Muscle of leg (tissue), 11 donors: ENCODE results near the gene FNDC3B. TPM values are rescaled to one million over a fixed set of nuclear protein-coding genes. Genes with fewer than 3 reads are reported as not detected.

ENCODE experiments used
- DNase-seq: peaks from one replicate; pipeline ENCODE4 v3.0.0; 2013
- H3K27ac ChIP-seq: one replicate; pipeline ENCODE4 v1.5.1; 2013; ENCODE audit warnings: mild to moderate bottlenecking, low read length, control low read depth
- H3K27me3 ChIP-seq: one replicate; pipeline ENCODE4 v1.6.1; 2013; ENCODE audit warnings: low read length; ENCODE audit not compliant: control insufficient read depth, insufficient read depth
- H3K36me3 ChIP-seq: one replicate; pipeline ENCODE4 v1.6.1; 2013; ENCODE audit warnings: low read length; ENCODE audit not compliant: control insufficient read depth, insufficient read depth
- H3K4me1 ChIP-seq: one replicate; pipeline ENCODE4 v1.6.1; 2013; ENCODE audit warnings: low read length; ENCODE audit not compliant: control insufficient read depth, insufficient read depth
- H3K4me3 ChIP-seq: one replicate; pipeline ENCODE4 v1.5.1; 2013; ENCODE audit warnings: low read length, control low read depth
- H3K9me3 ChIP-seq: replicated peaks from 2 replicates; pipeline ENCODE4 v1.6.1; 2013; ENCODE audit warnings: low read depth, low read length; ENCODE audit not compliant: control insufficient read depth
- WGBS: methylation state at CpG from one replicate; pipeline ENCODE4 v1.1.5; 2013; ENCODE audit warnings: missing lambda C conversion rate; ENCODE audit not compliant: insufficient coverage; 5-methylcytosine and 5-hydroxymethylcytosine counted together
- polyA plus RNA-seq, 8 donors: library from polyadenylated mRNA; unstranded; fragments of 120-200 nt; gene quantifications; one replicate each; pipeline versions ENCODE4 v1.2.1 to v1.2.3, GENCODE V29; 2013; ENCODE audit warnings: inconsistent platforms in 1 of 8, low replicate concordance in 1 of 8; ENCODE audit not compliant: insufficient read length in 8 of 8, insufficient read depth in 1 of 8
- total RNA-seq: library from RNA; stranded (reverse); fragments of 120-200 nt; gene quantifications from one replicate; pipeline ENCODE4 v1.2.4, GENCODE V29; 2013

Gene FNDC3B
- total and polyA plus RNA-seq, 9 donors, result 35.1 to 98.8 (median 58.3) TPM

DNA sequence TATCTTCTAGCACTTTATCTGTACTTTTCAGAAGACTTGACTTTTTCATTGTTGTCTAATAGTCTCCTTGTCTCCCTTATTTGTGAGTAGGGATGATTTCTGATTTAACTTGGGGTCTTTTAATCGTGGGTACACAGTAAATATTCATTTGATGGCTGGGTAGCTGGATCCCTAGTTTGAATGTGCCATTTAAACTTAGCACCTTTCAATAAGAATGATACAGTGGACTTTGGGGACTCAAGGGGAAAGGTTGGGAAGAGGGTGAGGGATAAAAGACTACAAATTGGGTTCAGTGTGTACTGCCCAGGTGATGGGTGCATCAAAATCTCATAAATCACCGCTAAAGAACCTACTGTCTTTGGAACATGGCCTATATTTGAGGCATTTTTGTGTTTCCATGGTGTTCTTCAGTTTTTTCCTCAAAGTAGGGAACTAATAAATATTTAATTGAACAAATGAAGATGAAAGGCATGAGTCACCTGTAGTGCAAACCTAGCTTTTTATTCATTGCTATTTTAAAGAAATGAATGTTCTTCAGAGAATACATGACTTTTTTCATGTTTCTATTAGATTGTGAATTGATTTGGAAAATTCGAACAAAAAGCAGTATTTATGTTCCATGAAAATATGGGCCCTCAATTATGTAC lies 12.1 kb downstream of the FNDC3B start:
- no peak for DNase-seq
- H3K36me3 ChIP-seq, result peaks cover 26% of the 10 kb centered on the region
- H3K4me3 ChIP-seq, result no peak overlapping the region
- no peaks in the 10 kb centered on the region for H3K4me1 ChIP-seq
- no peaks in the 10 kb centered on the region for H3K27me3 ChIP-seq
- no peak overlapping the region for H3K27ac ChIP-seq
- no CpG with 5 or more reads among the region's 3 CpGs for WGBS
- no peaks in the 10 kb centered on the region for H3K9me3 ChIP-seq

DNA sequence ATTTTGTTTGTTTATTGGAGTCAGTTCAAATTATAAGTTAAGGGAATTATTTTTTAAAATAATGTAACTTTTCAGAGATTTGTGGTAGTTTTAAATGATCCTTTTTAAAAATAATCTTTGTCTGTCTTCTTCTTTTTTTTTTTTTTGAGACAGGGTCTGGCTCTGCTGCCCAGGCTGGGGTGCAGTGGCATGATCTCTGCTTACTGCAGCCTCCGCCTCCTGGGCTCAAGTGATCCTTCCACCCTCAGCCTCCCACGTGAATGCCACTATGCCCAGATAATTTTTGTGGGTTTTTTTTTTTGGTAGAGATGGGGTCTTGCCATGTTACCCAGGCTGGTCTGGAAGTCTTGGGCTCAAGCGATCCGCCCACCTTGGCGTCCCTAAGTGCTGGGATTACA lies 12.6 kb downstream of the FNDC3B start:
- Histone ChIP-seq H3K27ac (no peak overlapping the region), H3K4me1 (no peaks in the 10 kb centered on the region), H3K36me3 (peaks cover 26% of the 10 kb centered on the region), H3K9me3 (no peaks in the 10 kb centered on the region), H3K27me3 (no peaks in the 10 kb centered on the region), H3K4me3 (no peak overlapping the region)
- no peak for DNase-seq
- no CpG with 5 or more reads among the region's 5 CpGs for WGBS

- Histone ChIP-seq H3K36me3 (peaks cover 26% of the 10 kb centered on the region), H3K27me3 (no peaks in the 10 kb centered on the region), H3K4me1 (no peaks in the 10 kb centered on the region), H3K4me3 (no peak overlapping the region), H3K9me3 (no peaks in the 10 kb centered on the region), H3K27ac (no peak overlapping the region)
- DNase-seq, result no peak
- 100% methylated on average over 1 of the region's 2 CpGs for WGBS
Observed at GRCh38 chr3:172052405-172052804, 13.0 kb downstream of the FNDC3B start.

GRCh38 chr3:172054115-172054764 lies 14.9 kb downstream of the FNDC3B start:
- Histone ChIP-seq H3K27me3 (no peaks in the 10 kb centered on the region), H3K4me3 (no peak overlapping the region), H3K9me3 (no peaks in the 10 kb centered on the region), H3K27ac (no peak overlapping the region), H3K36me3 (peaks cover 26% of the 10 kb centered on the region), H3K4me1 (no peaks in the 10 kb centered on the region)
- WGBS, result 88% methylated on average over 3 of the region's 6 CpGs
- no peak for DNase-seq

DNA sequence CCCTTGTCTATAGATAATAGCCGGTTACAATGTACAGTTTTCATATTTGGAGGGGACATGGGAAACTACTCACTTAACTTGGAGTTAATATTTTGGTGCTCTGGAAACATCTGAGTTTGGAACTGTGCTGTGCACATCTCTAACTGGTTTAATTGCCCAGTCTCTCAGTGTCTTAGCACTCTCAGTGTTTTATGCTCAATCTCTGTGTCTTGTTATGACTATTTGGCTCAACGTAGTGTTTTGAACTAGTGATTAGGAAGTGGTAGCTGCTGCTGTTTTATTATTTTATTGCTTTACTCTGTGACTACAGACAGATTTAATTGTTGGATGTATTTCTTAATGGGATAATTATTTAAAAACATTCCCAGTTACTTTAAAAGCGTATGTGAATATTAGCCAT lies 17.0 kb downstream of the FNDC3B start:
- H3K27ac ChIP-seq, result no peak overlapping the region

DNA sequence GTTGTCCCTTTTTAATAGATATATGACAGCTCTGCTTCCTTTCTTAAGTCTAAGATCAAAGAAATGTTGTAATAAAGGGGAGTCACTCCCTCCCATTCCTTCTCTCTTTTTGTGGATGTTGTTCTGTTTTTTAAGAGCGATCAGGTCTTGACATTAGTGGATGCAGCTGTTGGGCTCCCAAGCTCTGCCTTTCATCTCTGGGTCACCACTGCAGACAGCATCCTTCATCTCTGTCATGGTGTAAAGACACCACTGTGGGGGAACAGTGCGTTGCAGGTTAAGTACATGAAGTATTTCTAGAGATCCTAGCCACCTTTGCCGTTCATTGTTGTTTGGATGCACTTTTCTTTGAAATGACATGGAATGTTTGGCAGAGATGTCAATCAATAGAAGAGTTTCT lies 17.7 kb downstream of the FNDC3B start:
- H3K9me3 ChIP-seq, result no peaks in the 10 kb centered on the region
- no peak overlapping the region for H3K27ac ChIP-seq
- DNase-seq, result no peak
- no peaks in the 10 kb centered on the region for H3K4me1 ChIP-seq
- H3K4me3 ChIP-seq, result no peak overlapping the region
- H3K36me3 ChIP-seq, result peaks cover 17% of the 10 kb centered on the region
- no peaks in the 10 kb centered on the region for H3K27me3 ChIP-seq
- WGBS, result 49% methylated on average over 2 of the region's 3 CpGs

More for the DNA sequence above, 17.0 kb downstream of the FNDC3B start:
- DNase-seq, result no peak
- Histone ChIP-seq H3K27me3 (no peaks in the 10 kb centered on the region), H3K36me3 (peaks cover 20% of the 10 kb centered on the region), H3K9me3 (no peaks in the 10 kb centered on the region), H3K4me3 (no peak overlapping the region), H3K4me1 (no peaks in the 10 kb centered on the region)
- 44% methylated on average over 1 of the region's 3 CpGs for WGBS

DNA sequence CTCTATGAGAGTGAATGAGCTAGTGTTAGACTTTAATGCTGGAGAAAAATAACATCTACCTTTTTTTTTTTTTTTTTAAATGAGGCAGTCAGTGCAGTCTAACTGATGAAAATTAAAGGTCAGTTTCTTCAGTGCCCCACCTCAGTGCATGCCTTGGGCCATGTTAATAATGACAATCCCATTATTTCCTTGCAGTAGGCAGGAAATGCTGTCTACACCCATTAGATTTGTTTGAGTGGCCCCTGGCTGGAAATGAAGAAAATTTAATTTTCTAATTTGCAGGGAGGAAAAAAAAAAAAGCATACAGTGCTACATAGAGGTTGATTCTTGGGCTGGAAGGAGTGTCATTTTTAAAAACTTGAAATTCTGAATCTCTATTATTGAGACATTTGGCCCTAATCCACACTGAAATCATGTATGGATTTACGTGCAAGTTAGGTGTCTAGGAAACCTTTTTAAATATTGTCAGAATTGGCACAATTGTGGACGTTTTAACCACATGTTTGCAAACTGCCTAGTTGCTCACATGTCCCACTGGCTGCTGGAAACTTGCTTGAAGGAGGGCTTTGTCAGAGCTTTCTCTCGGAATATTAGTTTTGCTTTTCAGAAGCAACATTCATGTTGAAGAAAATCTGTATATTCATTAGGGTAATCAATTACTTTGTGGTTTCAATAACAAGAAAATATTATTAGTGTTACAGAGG lies 18.4 kb downstream of the FNDC3B start:
- Histone ChIP-seq H3K4me3 (no peak overlapping the region), H3K9me3 (no peaks in the 10 kb centered on the region), H3K4me1 (no peaks in the 10 kb centered on the region), H3K27me3 (no peaks in the 10 kb centered on the region), H3K27ac (no peak overlapping the region), H3K36me3 (peaks cover 10% of the 10 kb centered on the region)
- WGBS, result 14% methylated on average over 1 of the region's 3 CpGs
- peak; percentile 50 for DNase-seq

- DNase-seq, result no peak
- H3K27me3 ChIP-seq, result no peaks in the 10 kb centered on the region
- H3K4me1 ChIP-seq, result no peaks in the 10 kb centered on the region
- H3K36me3 ChIP-seq, result peaks cover 7% of the 10 kb centered on the region
- no CpG with 5 or more reads among the region's 3 CpGs for WGBS
- H3K9me3 ChIP-seq, result peaks cover 2% of the 10 kb centered on the region
- no peak overlapping the region for H3K27ac ChIP-seq
- H3K4me3 ChIP-seq, result no peak overlapping the region
Observed at GRCh38 chr3:172059532-172059931, 20.2 kb downstream of the FNDC3B start.

DNA sequence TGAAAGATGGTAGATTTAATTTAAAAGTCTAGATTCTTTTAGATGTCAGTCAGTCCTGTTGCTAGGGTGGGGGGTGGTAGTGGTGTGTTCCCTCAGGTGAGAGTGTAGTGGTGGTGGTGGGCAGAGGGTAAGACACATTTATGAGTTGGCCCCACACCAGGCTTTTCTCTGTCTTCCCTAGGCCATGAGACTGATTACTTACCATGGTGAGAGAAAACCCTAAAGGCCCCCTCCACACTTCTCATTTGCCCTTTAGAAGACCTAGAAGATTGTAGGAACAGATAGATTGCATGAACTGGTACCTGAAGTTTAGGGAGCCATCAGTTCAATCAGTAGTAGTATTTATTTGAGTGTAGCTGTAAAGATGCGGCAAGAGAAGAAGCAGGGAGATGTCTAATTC lies 20.9 kb downstream of the FNDC3B start:
- DNase-seq, result no peak
- H3K4me3 ChIP-seq, result no peak overlapping the region
- H3K27ac ChIP-seq, result no peak overlapping the region
- no CpG with 5 or more reads among the region's 1 CpG for WGBS
- H3K9me3 ChIP-seq, result peaks cover 2% of the 10 kb centered on the region
- H3K27me3 ChIP-seq, result no peaks in the 10 kb centered on the region
- peaks cover 7% of the 10 kb centered on the region for H3K36me3 ChIP-seq
- H3K4me1 ChIP-seq, result peaks cover under 1% of the 10 kb centered on the region

DNA sequence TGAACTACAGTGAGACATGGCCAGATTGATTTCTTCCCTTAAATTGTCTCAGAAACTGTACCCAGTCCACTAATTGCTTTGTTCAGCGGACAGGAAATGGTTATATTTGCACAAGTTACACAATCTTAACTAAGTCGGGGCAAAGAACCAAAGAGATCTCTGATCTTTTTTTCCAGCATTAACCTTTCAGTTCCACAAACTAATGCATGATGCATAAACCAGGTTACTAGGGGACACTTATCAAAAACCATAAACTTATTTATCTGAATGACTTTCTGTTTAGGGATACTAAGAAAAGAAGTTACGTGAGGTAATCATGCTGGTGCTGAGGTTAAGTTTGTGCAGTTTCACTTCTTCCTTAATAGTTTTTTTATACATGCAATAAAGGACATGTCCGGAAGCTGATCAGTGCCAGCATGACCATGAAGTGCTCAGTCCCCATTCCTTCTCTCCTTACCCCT lies 22.4 kb downstream of the FNDC3B start:
- no peak overlapping the region for H3K4me3 ChIP-seq
- H3K27ac ChIP-seq, result peak overlapping the region; percentile 5
- peaks cover 2% of the 10 kb centered on the region for H3K9me3 ChIP-seq
- peaks cover 10% of the 10 kb centered on the region for H3K4me1 ChIP-seq
- no peak for DNase-seq
- no CpG with 5 or more reads among the region's 4 CpGs for WGBS
- H3K27me3 ChIP-seq, result no peaks in the 10 kb centered on the region
- peaks cover 9% of the 10 kb centered on the region for H3K36me3 ChIP-seq
